Measurements from ENCODE around the gene CDH12. TPM values are rescaled to one million over a fixed set of nuclear protein-coding genes. Genes with fewer than 3 reads are reported as not detected.
"Not testable (repeated sequence)": the region's sequence is repeated elsewhere in the genome, so short reads cannot be mapped to it uniquely, and the experiment has no call there.

Gene CDH12
- total RNA-seq, 1 donor from 2014 or later, result not detected

GRCh38 chr5:22590677-22591268 is 262.4 kb downstream of the CDH12 start:
- DNase-seq (ENCODE audit: low spot score) (no peak), ATAC-seq (no peak)

- DNase-seq (ENCODE audit: low spot score) (no peak), ATAC-seq (no peak)
Observed at GRCh38 chr5:22577711-22578110, 275.4 kb downstream of the CDH12 start.

- DNase-seq (ENCODE audit: low spot score) (no peak), ATAC-seq (no peak)
Observed at GRCh38 chr5:22577006-22577405, 276.1 kb downstream of the CDH12 start.

GRCh38 chr5:22572941-22573340 is 280.2 kb downstream of the CDH12 start:
- no peak for DNase-seq (ENCODE audit: low spot score)
- ATAC-seq, result no peak

GRCh38 chr5:22567983-22568382 is 285.2 kb downstream of the CDH12 start:
- ATAC-seq (no peak), DNase-seq (ENCODE audit: low spot score) (no peak)

GRCh38 chr5:22560147-22560546 is 293.0 kb downstream of the CDH12 start:
- ATAC-seq (no peak), DNase-seq (ENCODE audit: low spot score) (no peak)

GRCh38 chr5:22557251-22557650 is 295.9 kb downstream of the CDH12 start:
- no peak for DNase-seq (ENCODE audit: low spot score)

GRCh38 chr5:22554475-22554874 is 298.7 kb downstream of the CDH12 start:
- no peak for DNase-seq (ENCODE audit: low spot score)
- no peak for ATAC-seq

More at GRCh38 chr5:22557251-22557650, 295.9 kb downstream of the CDH12 start:
- no peak for ATAC-seq

GRCh38 chr5:22549876-22550671 is 303.1 kb downstream of the CDH12 start:
- DNase-seq (ENCODE audit: low spot score) (no peak), ATAC-seq (no peak)

- ATAC-seq (no peak), DNase-seq (ENCODE audit: low spot score) (no peak)
Observed at GRCh38 chr5:22542340-22542739, 310.8 kb downstream of the CDH12 start.

- DNase-seq (ENCODE audit: low spot score), result no peak
- no peak for ATAC-seq
Observed at GRCh38 chr5:22541037-22541436, 312.1 kb downstream of the CDH12 start.

GRCh38 chr5:22539762-22540161 is 313.4 kb downstream of the CDH12 start:
- ATAC-seq (no peak), DNase-seq (ENCODE audit: low spot score) (no peak)

GRCh38 chr5:22531986-22532385 is 321.2 kb downstream of the CDH12 start:
- no peak for DNase-seq (ENCODE audit: low spot score)

GRCh38 chr5:22521521-22521920 is 331.6 kb downstream of the CDH12 start:
- no peak for ATAC-seq
- DNase-seq (ENCODE audit: low spot score), result no peak

More at GRCh38 chr5:22531986-22532385, 321.2 kb downstream of the CDH12 start:
- no peak for ATAC-seq

- ATAC-seq; DNase-seq (ENCODE audit: low spot score): not testable (repeated sequence)
Observed at GRCh38 chr5:22516497-22516896, 336.6 kb downstream of the CDH12 start.

GRCh38 chr5:22514231-22514630 is 338.9 kb downstream of the CDH12 start:
- no peak for ATAC-seq
- DNase-seq (ENCODE audit: low spot score), result no peak

- DNase-seq (ENCODE audit: low spot score) (no peak), ATAC-seq (no peak)
Observed at GRCh38 chr5:22505891-22506290, 347.3 kb downstream of the CDH12 start.

GRCh38 chr5:22504411-22504810 is 348.7 kb downstream of the CDH12 start:
- ATAC-seq (no peak), DNase-seq (ENCODE audit: low spot score) (no peak)

- DNase-seq (ENCODE audit: low spot score), result no peak
- no peak for ATAC-seq
Observed at GRCh38 chr5:22500556-22500955, 352.6 kb downstream of the CDH12 start.

GRCh38 chr5:22496666-22497065 is 356.5 kb downstream of the CDH12 start:
- DNase-seq (ENCODE audit: low spot score) (no peak), ATAC-seq (no peak)

- no peak for DNase-seq (ENCODE audit: low spot score)
- ATAC-seq, result no peak
Observed at GRCh38 chr5:22495016-22495720, 358.0 kb downstream of the CDH12 start.

GRCh38 chr5:22488427-22488826 is 364.7 kb downstream of the CDH12 start:
- ATAC-seq (no peak), DNase-seq (ENCODE audit: low spot score) (no peak)
